Gastrocnemius medialis (tissue), 4 donors: ENCODE results near the gene C15orf62. TPM values are rescaled to one million over a fixed set of nuclear protein-coding genes. Genes with fewer than 3 reads are reported as not detected.

ENCODE experiments used
- ATAC-seq, 2 donors: fragments of 150-250 bp; one replicate each; pipeline ENCODE4 v1.9.1; 2016
- DNase-seq, 2 donors: peaks; one replicate each; pipeline ENCODE4 v3.0.0-alpha.2; 2019
- H3K27ac ChIP-seq, 4 donors: fragments of 200-600 bp; sonication (generic); 1 replicate in 1 of 4; 2 replicates in 3 of 4; pipeline ENCODE4 v1.5.1; 2016 to 2018; ENCODE audit warnings: mild to moderate bottlenecking in 2 of 4, moderate library complexity in 1 of 4
- H3K27me3 ChIP-seq, 3 donors: fragments of 200-600 bp; sonication (generic) in 2 of 3; 1 replicate in 1 of 3; 2 replicates in 2 of 3; pipeline versions ENCODE4 v1.5.1 to v1.6.0; 2016 to 2019; ENCODE audit warnings: mild to moderate bottlenecking in 1 of 3, moderate library complexity in 1 of 3
- H3K36me3 ChIP-seq, 2 donors: fragments of 200-600 bp; sonication (generic) in 1 of 2; one replicate each; pipeline ENCODE4 v1.5.1; 2017 to 2018
- H3K4me1 ChIP-seq, 2 donors: fragments of 200-600 bp; sonication (generic) in 1 of 2; one replicate each; pipeline ENCODE4 v1.5.1; 2016 to 2017; ENCODE audit warnings: mild to moderate bottlenecking in 2 of 2
- H3K4me3 ChIP-seq, 4 donors: fragments of 200-600 bp; sonication (generic) in 3 of 4; 1 replicate in 1 of 4; 2 replicates in 3 of 4; pipeline ENCODE4 v1.5.1; 2016 to 2019; ENCODE audit warnings: mild to moderate bottlenecking in 2 of 4
- H3K9me3 ChIP-seq, 3 donors: fragments of 200-600 bp; sonication (generic) in 2 of 3; 1 replicate in 1 of 3; 2 replicates in 2 of 3; pipeline ENCODE4 v1.5.1; 2016 to 2019
- CTCF ChIP-seq, 5 experiments: fragments of 450-650 bp in 3 of 5; fragments of 200-600 bp in 2 of 5; sonication (generic) in 2 of 5; IDR thresholded peaks in 4 of 5; conservative IDR thresholded peaks in 1 of 5; 1 replicate in 4 of 5; 2 replicates in 1 of 5; pipeline ENCODE4 v1.5.1; 2016 to 2019; ENCODE audit warnings: antibody characterized with exemption in 5 of 5, mild to moderate bottlenecking in 3 of 5, moderate library complexity in 3 of 5
- POLR2A ChIP-seq, 2 donors: fragments of 450-650 bp; IDR thresholded peaks; one replicate each; pipeline ENCODE4 v1.6.1; 2017; ENCODE audit warnings: antibody characterized with exemption in 2 of 2, mild to moderate bottlenecking in 2 of 2, moderate library complexity in 2 of 2
- in situ Hi-C, 4 donors: fragments of 200-750 bp; cut with MboI; loops; one replicate each; pipeline versions ENCODE4 v1.15.0 to v1.8.0; 2017; ENCODE audit warnings: low sequenced_read_pairs in 4 of 4
- intact Hi-C: fragments of 100-400 bp; cut with DNase I; formaldehyde crosslinking; loops from one replicate; pipeline ENCODE4 v1.15.1; 2023; ENCODE audit warnings: low total_unique reads
- total RNA-seq, 4 donors: library from RNA; depleted of rRNA; stranded (reverse); fragments of >200 nt; gene quantifications; one replicate each; pipeline versions ENCODE4 v1.1.0 to v1.2.3, GENCODE V29; 2016

Gene C15orf62
- total RNA-seq, 4 donors from 2014 or later: 0.09 to 0.49 TPM; not detected in 2

- Histone ChIP-seq H3K27me3 (no peaks in the 10 kb centered on the region), H3K9me3 (no peaks in the 10 kb centered on the region), H3K36me3 (no peaks in the 10 kb centered on the region), H3K27ac (no peak overlapping the region), H3K4me1 (no peaks in the 10 kb centered on the region), H3K4me3 (no peak overlapping the region)
- DNase-seq: no peak
- TF ChIP-seq CTCF (IDR thresholded peaks at IDR 0.05 in 4 of 5, conservative IDR thresholded peaks at IDR 0.05 in 1 of 5): no peak
- no peak for TF ChIP-seq POLR2A (IDR thresholded peaks at IDR 0.05)
- ATAC-seq: no peak
- intact Hi-C loops: no loop called here
- in situ Hi-C loops: no loop called here
These were observed 51.4 kb downstream of the C15orf62 start for GRCh38 chr15:40821195-40821594.

Other genes with a start within 250 kb of the C15orf62 start
- gene CCDC32, start 204.9 kb upstream of the C15orf62 start, total RNA-seq: 10 to 100 TPM; 11.9 to 24.2 (median 17.2) TPM
- 1 to 10 TPM; 4.5 to 9.1 (median 6.5) TPM for gene RPUSD2, start 200.7 kb upstream of the C15orf62 start, total RNA-seq
- gene KNL1, start 175.7 kb upstream of the C15orf62 start, total RNA-seq: under 1 TPM in 3 of 4 donors, not detected in 1; 0.10 to 0.33 (median 0.33) TPM
- under 1 TPM in 3 of 4 donors, not detected in 1; 0.56 to 0.75 (median 0.60) TPM for gene RAD51, start 74.8 kb upstream of the C15orf62 start, total RNA-seq
- gene RMDN3, start 14.7 kb upstream of the C15orf62 start, total RNA-seq: 10 to 100 TPM; 12.7 to 55.3 (median 19.6) TPM
- gene GCHFR, start 5.9 kb upstream of the C15orf62 start, total RNA-seq: 10 to 100 TPM in 3 of 4 donors, under 1 TPM in 1; 0.49 to 16.9 (median 14.4) TPM
- gene ZFYVE19, start 37.1 kb downstream of the C15orf62 start, total RNA-seq: 10 to 100 TPM; 11.4 to 18.9 (median 14.7) TPM
- gene DNAJC17, start 37.5 kb downstream of the C15orf62 start, total RNA-seq: 10 to 100 TPM in 2 of 4 donors, 1 to 10 TPM in 2; 5.3 to 25.0 (median 11.4) TPM
- under 1 TPM in 1 of 4 donors, not detected in 3; 0.51 TPM for gene PPP1R14D, start 58.7 kb downstream of the C15orf62 start, total RNA-seq
- 1 to 10 TPM in 2 of 4 donors, under 1 TPM in 1, not detected in 1; 0.42 to 5.0 (median 1.0) TPM for gene SPINT1, start 74.1 kb downstream of the C15orf62 start, total RNA-seq
- gene RHOV, start 104.3 kb downstream of the C15orf62 start, total RNA-seq: not detected
- 10 to 100 TPM; 18.5 to 26.1 (median 19.3) TPM for gene VPS18, start 124.5 kb downstream of the C15orf62 start, total RNA-seq
- gene DLL4, start 159.4 kb downstream of the C15orf62 start, total RNA-seq: 10 to 100 TPM in 2 of 4 donors, 1 to 10 TPM in 2; 5.9 to 15.7 (median 8.9) TPM
- 100 to 1,000 TPM in 3 of 4 donors, 10 to 100 TPM in 1; 93.4 to 320 (median 139) TPM for gene CHAC1, start 183.5 kb downstream of the C15orf62 start, total RNA-seq